Suprapubic skin (tissue), 4 donors: ENCODE data around the gene KRT71. TPM values are rescaled to one million over a fixed set of nuclear protein-coding genes. Genes with fewer than 3 reads are reported as not detected.

ENCODE experiments used
- DNase-seq, 2 donors: peaks; one replicate each; pipeline ENCODE4 v3.0.0-alpha.2; 2019; ENCODE audit warnings: low spot score in 2 of 2
- H3K27ac ChIP-seq: fragments of 200-600 bp; sonication (generic); one replicate; pipeline ENCODE4 v1.5.1; 2019
- H3K27me3 ChIP-seq: fragments of 200-600 bp; sonication (generic); one replicate; pipeline ENCODE4 v1.5.1; 2019
- H3K36me3 ChIP-seq: fragments of 200-600 bp; sonication (generic); one replicate; pipeline ENCODE4 v1.5.1; 2019
- H3K4me1 ChIP-seq: fragments of 200-600 bp; sonication (generic); one replicate; pipeline ENCODE4 v1.5.1; 2019
- H3K4me3 ChIP-seq: fragments of 200-600 bp; sonication (generic); one replicate; pipeline ENCODE4 v1.5.1; 2019; ENCODE audit warnings: mild to moderate bottlenecking
- H3K9me3 ChIP-seq: fragments of 200-600 bp; sonication (generic); one replicate; pipeline ENCODE4 v1.5.1; 2019
- CTCF ChIP-seq, 2 donors: fragments of 200-600 bp in 1 of 2; fragments of 450-650 bp in 1 of 2; sonication (generic) in 1 of 2; IDR thresholded peaks; one replicate each; pipeline ENCODE4 v1.5.1; 2016 to 2019; ENCODE audit warnings: antibody characterized with exemption in 2 of 2, mild to moderate bottlenecking in 1 of 2, moderate library complexity in 1 of 2
- EP300 ChIP-seq: sonication (generic); formaldehyde crosslinking; IDR thresholded peaks from one replicate; pipeline ENCODE4 v1.6.1; 2017; ENCODE audit warnings: antibody characterized with exemption
- POLR2A ChIP-seq, 2 donors: fragments of 450-650 bp; IDR thresholded peaks; one replicate each; pipeline ENCODE4 v1.6.1; 2017; ENCODE audit warnings: antibody characterized with exemption in 2 of 2, mild to moderate bottlenecking in 2 of 2, moderate library complexity in 2 of 2
- POLR2AphosphoS5 ChIP-seq, 3 donors: sonication (generic); formaldehyde crosslinking; IDR thresholded peaks; one replicate each; pipeline ENCODE4 v1.6.1; 2017; ENCODE audit warnings: antibody characterized with exemption in 3 of 3
- WGBS: methylation state at CpG from one replicate; pipeline ENCODE4 v1.1.5; 2018; 5-methylcytosine and 5-hydroxymethylcytosine counted together
- total RNA-seq, 4 donors: library from RNA; depleted of rRNA; stranded (reverse); fragments of >200 nt; gene quantifications; one replicate each; pipeline ENCODE4 v1.1.0, GENCODE V29; 2016

Gene KRT71
- total RNA-seq, 4 donors from 2014 or later, result 5.5 to 231 (median 70.8) TPM

GRCh38 chr12:52585946-52586345, 33.0 kb upstream of the KRT71 start:
- no peak for DNase-seq
- H3K27me3 ChIP-seq, result no peaks in the 10 kb centered on the region
- TF ChIP-seq CTCF (IDR thresholded peaks at IDR 0.05), result no peak
- no peak for TF ChIP-seq POLR2AphosphoS5 (IDR thresholded peaks at IDR 0.05)
- no peaks in the 10 kb centered on the region for H3K36me3 ChIP-seq
- peaks cover 24% of the 10 kb centered on the region for H3K4me1 ChIP-seq
- H3K9me3 ChIP-seq, result no peaks in the 10 kb centered on the region
- no peak overlapping the region for H3K4me3 ChIP-seq
- 79% methylated on average over 9 of the region's 9 CpGs for WGBS
- no peak overlapping the region for H3K27ac ChIP-seq

- no peaks in the 10 kb centered on the region for H3K27me3 ChIP-seq
- no peak overlapping the region for H3K4me3 ChIP-seq
- H3K27ac ChIP-seq, result no peak overlapping the region
- peaks cover 31% of the 10 kb centered on the region for H3K4me1 ChIP-seq
- TF ChIP-seq POLR2A (IDR thresholded peaks at IDR 0.05), result no peak
- TF ChIP-seq POLR2AphosphoS5 (IDR thresholded peaks at IDR 0.05), result no peak
- TF ChIP-seq CTCF (IDR thresholded peaks at IDR 0.05), result no peak
- TF ChIP-seq EP300, result no peak
- no peaks in the 10 kb centered on the region for H3K9me3 ChIP-seq
- H3K36me3 ChIP-seq, result no peaks in the 10 kb centered on the region
- 94% methylated on average over 3 of the region's 3 CpGs for WGBS
- DNase-seq, result no peak
Measured at GRCh38 chr12:52585066-52585465, 32.1 kb upstream of the KRT71 start.

- H3K36me3 ChIP-seq, result no peaks in the 10 kb centered on the region
- WGBS, result 97% methylated on average over 9 of the region's 9 CpGs
- no peak for TF ChIP-seq POLR2AphosphoS5 (IDR thresholded peaks at IDR 0.05)
- no peak for TF ChIP-seq CTCF (IDR thresholded peaks at IDR 0.05)
- no peak for TF ChIP-seq EP300
- TF ChIP-seq POLR2A (IDR thresholded peaks at IDR 0.05), result no peak
Measured at GRCh38 chr12:52584156-52584682, 31.3 kb upstream of the KRT71 start.

GRCh38 chr12:52582971-52583456, 30.1 kb upstream of the KRT71 start:
- TF ChIP-seq CTCF (IDR thresholded peaks at IDR 0.05) (peak; percentile 55 to 73), EP300 (no peak)
- peak overlapping the region; percentile 74 for H3K27ac ChIP-seq
- no peaks in the 10 kb centered on the region for H3K9me3 ChIP-seq
- no peaks in the 10 kb centered on the region for H3K27me3 ChIP-seq
- 9% methylated on average over 7 of the region's 7 CpGs for WGBS
- no peaks in the 10 kb centered on the region for H3K36me3 ChIP-seq
- peaks cover 42% of the 10 kb centered on the region for H3K4me1 ChIP-seq
- no peak overlapping the region for H3K4me3 ChIP-seq
- no peak for DNase-seq

More at GRCh38 chr12:52584156-52584682, 31.3 kb upstream of the KRT71 start:
- peak in 1 of 2 donors; percentile 58 for DNase-seq
- Histone ChIP-seq H3K4me1 (peaks cover 35% of the 10 kb centered on the region), H3K4me3 (no peak overlapping the region), H3K27me3 (no peaks in the 10 kb centered on the region), H3K9me3 (no peaks in the 10 kb centered on the region), H3K27ac (no peak overlapping the region)

- H3K4me1 ChIP-seq, result peaks cover 42% of the 10 kb centered on the region
- peak overlapping the region; percentile 74 for H3K27ac ChIP-seq
- H3K9me3 ChIP-seq, result no peaks in the 10 kb centered on the region
- TF ChIP-seq POLR2A (IDR thresholded peaks at IDR 0.05) (no peak), CTCF (IDR thresholded peaks at IDR 0.05) (no peak), POLR2AphosphoS5 (IDR thresholded peaks at IDR 0.05) (no peak), EP300 (no peak)
- WGBS, result 95% methylated on average over 2 of the region's 2 CpGs
- no peak overlapping the region for H3K4me3 ChIP-seq
- DNase-seq, result peak in 1 of 2 donors; percentile 40
- H3K36me3 ChIP-seq, result no peaks in the 10 kb centered on the region
- H3K27me3 ChIP-seq, result no peaks in the 10 kb centered on the region
Measured at GRCh38 chr12:52582486-52582885, 29.5 kb upstream of the KRT71 start.
